SIG-M5 treated with dmso at 0.1 percent for 504 hours (cell line): Measurements from ENCODE around the gene RPH3AL.
A peak's percentile ranks its signal among the peaks of the same experiment; 100 is the strongest.
"Not testable (repeated sequence)": the region's sequence is repeated elsewhere in the genome, so short reads cannot be mapped to it uniquely, and the experiment has no call there.

Source experiments
- DNase-seq: peaks from one replicate; lab custom pipeline; 2025; ENCODE audit not compliant: unreplicated experiment; lab: John Stamatoyannopoulos, UW

RPH3AL gene

GRCh38 chr17:227946-228615 lies 124.5 kb downstream of the RPH3AL start:
- DNase-seq: no peak

GRCh38 chr17:227078-227945 lies 125.3 kb downstream of the RPH3AL start:
- DNase-seq: no peak

GRCh38 chr17:226108-227077 lies 126.2 kb downstream of the RPH3AL start:
- no peak for DNase-seq

DNA sequence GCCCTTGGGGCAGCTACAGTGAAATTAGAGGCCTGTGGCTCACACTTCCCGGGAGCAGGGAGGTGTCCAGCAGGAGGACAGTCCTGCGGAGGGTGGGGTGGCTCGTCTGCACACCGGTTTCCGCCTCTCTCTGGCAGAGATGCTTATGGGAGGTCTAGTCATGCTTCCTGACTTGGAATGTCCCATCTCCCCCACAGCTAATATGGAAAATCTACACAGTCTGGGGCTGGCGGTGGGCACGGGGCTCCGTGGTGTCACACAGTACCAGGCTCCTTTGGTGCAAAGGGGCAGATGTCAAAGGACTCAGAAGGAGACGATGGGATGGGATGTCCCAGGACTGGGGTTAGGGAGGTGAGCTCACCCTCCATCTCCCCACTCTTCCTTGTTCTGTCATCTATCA lies 127.1 kb downstream of the RPH3AL start:
- DNase-seq: no peak

GRCh38 chr17:224576-224975 lies 128.0 kb downstream of the RPH3AL start:
- DNase-seq: not testable (repeated sequence)

- DNase-seq: no peak
These were observed 128.7 kb downstream of the RPH3AL start for GRCh38 chr17:223723-224471.

DNA sequence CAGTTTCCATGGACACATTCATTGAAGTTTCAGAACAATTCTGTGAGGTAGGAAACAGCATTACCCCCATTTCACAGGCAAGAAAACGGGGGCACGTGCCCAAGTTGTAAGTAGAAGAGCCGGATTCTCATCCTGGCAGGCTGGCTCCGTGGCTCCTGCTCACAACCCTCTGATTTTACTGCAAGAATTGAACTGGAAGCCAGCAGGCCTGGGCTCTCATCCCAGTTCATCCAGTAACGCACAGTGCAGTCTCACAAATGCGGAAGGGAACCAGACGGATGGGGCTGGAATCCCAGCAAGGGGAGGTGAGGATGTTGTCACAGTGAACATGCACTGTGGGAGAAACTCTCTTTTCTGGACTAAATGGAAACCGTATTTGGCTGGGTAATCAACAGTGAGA lies 130.4 kb downstream of the RPH3AL start:
- DNase-seq: no peak

- no peak for DNase-seq
These were observed 132.9 kb downstream of the RPH3AL start for GRCh38 chr17:219696-220095.

DNA sequence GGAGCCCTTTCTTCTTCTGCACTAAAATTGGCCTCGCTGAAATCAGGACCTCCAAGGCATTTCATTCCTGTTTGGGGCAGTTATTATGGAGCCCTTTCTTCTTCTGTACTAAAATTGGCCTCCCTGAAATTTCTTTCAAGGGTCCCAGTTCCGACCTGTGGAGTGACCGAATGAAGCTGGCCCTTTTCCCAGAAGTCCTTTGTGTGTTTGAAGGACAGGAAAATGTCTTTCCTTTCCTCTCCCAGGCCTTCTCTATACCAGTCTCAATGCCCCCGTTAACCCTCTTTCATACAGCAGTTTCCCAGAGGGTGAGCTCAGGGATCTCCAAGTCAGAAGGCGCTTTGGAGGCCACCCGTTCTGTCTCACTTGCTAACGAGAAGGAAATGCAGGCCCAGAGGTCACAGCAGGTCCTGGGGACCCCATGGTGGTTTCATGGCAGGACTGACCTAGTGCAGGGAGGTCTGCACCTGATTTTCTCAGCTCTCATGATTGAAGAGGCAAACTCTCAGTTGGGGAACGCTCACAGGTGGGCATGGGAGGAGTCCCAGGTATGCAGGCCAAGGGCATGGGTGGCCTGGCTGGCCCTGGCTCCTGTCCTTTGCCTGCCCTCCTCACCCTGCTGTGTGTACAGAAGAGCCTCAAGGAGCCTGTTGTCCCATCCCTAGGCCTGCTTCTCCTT lies 134.0 kb downstream of the RPH3AL start:
- DNase-seq: no peak

DNA sequence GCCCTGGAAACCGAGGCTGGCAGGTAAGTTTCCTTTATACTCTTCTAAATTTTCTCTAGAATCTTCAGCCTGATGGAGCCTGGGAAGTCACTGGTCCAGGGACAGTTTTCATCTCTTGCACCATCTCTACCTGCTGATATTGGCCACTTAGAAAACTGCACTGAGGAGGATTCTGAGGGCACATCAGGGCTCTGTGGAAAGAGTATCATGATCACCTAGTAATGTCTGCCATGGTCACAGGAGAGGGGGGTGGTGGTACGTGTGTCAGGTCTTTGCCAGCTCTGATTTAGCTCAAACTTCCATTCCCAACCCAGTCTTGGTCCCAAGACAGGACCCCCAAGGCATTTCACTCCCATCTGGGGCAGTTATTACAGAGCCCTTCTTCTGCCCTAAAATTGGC lies 136.0 kb downstream of the RPH3AL start:
- DNase-seq: no peak

GRCh38 chr17:215563-216478 lies 136.8 kb downstream of the RPH3AL start:
- peak; percentile 19 for DNase-seq

DNA sequence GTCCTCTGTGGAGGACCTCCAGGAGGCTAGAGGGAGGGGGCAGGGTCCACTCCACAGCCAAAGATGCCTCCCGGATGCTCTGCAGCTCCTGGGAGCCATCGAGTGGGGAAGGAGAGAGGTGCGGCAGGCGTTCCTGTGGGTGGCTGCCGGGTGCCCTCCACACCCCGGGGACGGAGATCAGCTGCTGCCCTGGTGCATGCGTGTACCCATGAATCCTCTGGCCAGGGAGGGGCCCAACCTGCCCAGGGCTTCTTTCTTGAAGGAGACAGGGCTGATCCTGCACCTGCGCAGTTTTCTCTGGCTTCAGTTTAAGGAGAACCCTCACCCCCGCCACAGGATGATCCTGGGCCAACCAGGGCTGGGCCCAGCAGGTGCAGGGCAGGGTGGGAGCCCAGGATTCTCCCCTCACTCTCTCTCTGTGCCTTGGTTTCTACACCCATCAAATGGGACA lies 137.7 kb downstream of the RPH3AL start:
- DNase-seq: no peak

GRCh38 chr17:213286-214105 lies 139.1 kb downstream of the RPH3AL start:
- DNase-seq: no peak

GRCh38 chr17:210402-210801 lies 142.2 kb downstream of the RPH3AL start:
- DNase-seq: no peak

DNA sequence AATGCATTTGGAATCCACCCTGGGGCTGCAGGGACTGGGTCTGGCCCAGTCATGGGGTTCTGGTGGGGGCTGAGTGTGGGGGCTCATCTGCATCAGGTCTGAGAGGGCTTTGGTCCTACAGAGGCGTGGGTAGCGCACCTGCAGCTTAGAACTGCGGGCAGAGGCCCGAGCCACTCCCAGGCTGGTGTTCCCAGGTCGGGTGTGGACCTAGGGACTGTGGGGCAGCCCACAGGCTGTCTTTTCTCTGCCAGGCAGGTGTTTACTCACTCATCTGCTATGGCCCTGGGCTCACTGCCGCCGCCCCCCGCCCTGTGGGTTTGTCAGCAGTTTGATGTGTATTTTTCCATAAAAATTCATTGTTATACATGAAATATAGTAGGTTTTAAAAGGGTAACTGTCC lies 144.2 kb downstream of the RPH3AL start:
- DNase-seq: no peak

- DNase-seq: no peak
These were observed 144.8 kb downstream of the RPH3AL start for GRCh38 chr17:207775-208174.

DNA sequence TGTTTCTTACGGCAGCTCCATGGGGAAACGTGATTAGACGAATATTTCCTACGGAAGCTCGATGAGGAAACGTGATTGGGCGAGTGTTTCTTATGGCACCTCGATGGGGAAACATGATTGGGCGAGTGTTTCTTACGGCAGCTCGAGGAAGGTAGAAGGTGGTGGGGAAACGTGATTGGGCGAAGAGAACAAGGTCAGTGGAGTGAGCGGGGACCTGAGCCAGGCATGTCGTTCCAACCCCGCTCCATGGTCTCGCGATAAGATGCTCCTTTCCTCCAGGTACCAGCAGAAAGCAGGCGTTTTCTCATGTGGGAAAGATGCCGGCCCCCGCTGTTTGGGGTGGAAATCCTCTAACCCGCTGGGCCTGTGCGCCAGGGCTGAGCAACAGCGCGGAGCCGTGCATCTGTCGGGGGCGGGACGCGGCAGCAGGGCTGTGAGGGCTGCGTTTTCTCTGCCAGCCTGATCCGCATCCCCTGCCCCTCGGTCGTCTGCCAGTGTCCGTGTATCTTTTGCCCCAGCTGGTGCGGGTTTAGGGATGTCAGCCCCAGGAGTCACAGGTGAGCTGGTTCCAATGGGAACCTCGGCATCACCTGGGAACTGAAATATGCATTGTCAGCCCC lies 145.6 kb downstream of the RPH3AL start:
- no peak for DNase-seq

- DNase-seq: not testable (repeated sequence)
These were observed 146.1 kb downstream of the RPH3AL start for GRCh38 chr17:206484-206883.
